Ishikawa (cell line): ENCODE data around the gene STT3A.

Experiments
- CEBPB ChIP-seq: IDR thresholded peaks from 2 replicates; pipeline ENCODE4 v1.6.1; 2012
- CREB1 ChIP-seq: IDR thresholded peaks from 2 replicates; pipeline ENCODE4 v1.6.1; 2012; ENCODE audit warnings: low read depth
- EGR1 ChIP-seq: IDR thresholded peaks from 2 replicates; pipeline ENCODE4 v1.6.1; 2012
- EP300 ChIP-seq: IDR thresholded peaks from 2 replicates; pipeline ENCODE4 v1.6.1; 2012; ENCODE audit warnings: borderline replicate concordance
- FOXM1 ChIP-seq: IDR thresholded peaks from 2 replicates; pipeline ENCODE4 v1.6.1; 2012; ENCODE audit warnings: low read depth, borderline replicate concordance
- MAX ChIP-seq: IDR thresholded peaks from 2 replicates; pipeline ENCODE4 v1.6.1; 2012
- NFIC ChIP-seq: IDR thresholded peaks from 2 replicates; pipeline ENCODE4 v1.6.1; 2012
- RAD21 ChIP-seq: IDR thresholded peaks from 2 replicates; pipeline ENCODE4 v1.6.1; 2012; ENCODE audit warnings: low read depth
- TAF1 ChIP-seq: IDR thresholded peaks from 2 replicates; pipeline ENCODE4 v1.6.1; 2012; ENCODE audit warnings: low read depth, mild to moderate bottlenecking
- TCF12 ChIP-seq: IDR thresholded peaks from 2 replicates; pipeline ENCODE4 v1.6.1; 2012; ENCODE audit warnings: low read depth
- TEAD4 ChIP-seq: IDR thresholded peaks from 2 replicates; pipeline ENCODE4 v1.6.1; 2012
- USF1 ChIP-seq: IDR thresholded peaks from 2 replicates; pipeline ENCODE4 v1.6.1; 2012
- YY1 ChIP-seq: IDR thresholded peaks from 2 replicates; pipeline ENCODE4 v1.6.1; 2012; ENCODE audit warnings: low read depth
- ZBTB7A ChIP-seq: IDR thresholded peaks from 2 replicates; pipeline ENCODE4 v1.6.1; 2012; ENCODE audit warnings: low read depth
- TF ChIP-seq, protein P1 (sequence below): IDR thresholded peaks from 2 replicates; pipeline ENCODE4 v1.6.1; 2012; ENCODE audit warnings: low read depth, mild to moderate bottlenecking

The STT3A gene

GRCh38 chr11:125562430-125562829 is 30.2 kb upstream of the STT3A start:
- TF ChIP-seq MAX, result no peak

DNA sequence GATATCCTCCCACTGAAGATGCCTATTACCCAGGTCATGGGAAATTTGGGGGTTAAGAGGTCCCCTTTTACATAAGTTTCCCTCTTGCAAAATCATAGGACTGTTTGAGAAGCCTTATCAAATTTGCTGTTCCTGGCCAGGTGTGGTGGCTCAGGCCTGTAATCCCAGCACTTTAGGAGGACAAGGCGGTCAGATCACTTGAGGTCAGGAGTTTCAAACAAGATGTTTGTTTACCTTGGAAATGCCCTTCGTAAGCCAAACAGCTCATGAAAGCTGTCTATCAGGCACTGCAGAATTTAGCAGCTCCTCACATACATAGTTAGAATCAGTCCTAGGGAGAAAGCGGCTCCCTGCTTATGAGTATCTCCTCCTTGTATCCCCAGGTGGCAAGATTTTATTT is 28.3 kb upstream of the STT3A start:
- TF ChIP-seq EP300 (no peak), ZBTB7A (no peak), USF1 (no peak), RAD21 (no peak), MAX (no peak), CEBPB (no peak), CREB1 (no peak), TAF1 (no peak)

DNA sequence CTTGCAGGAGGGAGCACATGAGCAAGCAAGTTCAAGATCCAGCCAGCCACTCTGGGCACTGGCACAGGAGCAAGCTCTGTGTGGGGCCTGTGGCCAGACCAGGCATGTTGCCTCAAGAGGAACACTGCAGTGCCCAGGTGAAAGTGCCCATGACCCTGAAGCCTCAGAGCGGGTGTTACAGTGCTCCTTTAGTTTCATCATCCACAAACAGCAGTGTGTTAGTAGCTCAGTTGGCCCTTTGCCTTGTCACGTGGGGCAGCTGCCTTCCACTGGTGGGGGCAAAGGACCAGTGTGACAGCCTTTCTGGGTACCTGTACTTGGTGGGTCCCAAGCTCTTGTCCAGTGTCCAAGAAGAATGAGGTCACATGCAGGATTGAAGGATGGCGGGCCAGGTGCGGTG is 26.4 kb upstream of the STT3A start:
- TF ChIP-seq, protein P1, sequence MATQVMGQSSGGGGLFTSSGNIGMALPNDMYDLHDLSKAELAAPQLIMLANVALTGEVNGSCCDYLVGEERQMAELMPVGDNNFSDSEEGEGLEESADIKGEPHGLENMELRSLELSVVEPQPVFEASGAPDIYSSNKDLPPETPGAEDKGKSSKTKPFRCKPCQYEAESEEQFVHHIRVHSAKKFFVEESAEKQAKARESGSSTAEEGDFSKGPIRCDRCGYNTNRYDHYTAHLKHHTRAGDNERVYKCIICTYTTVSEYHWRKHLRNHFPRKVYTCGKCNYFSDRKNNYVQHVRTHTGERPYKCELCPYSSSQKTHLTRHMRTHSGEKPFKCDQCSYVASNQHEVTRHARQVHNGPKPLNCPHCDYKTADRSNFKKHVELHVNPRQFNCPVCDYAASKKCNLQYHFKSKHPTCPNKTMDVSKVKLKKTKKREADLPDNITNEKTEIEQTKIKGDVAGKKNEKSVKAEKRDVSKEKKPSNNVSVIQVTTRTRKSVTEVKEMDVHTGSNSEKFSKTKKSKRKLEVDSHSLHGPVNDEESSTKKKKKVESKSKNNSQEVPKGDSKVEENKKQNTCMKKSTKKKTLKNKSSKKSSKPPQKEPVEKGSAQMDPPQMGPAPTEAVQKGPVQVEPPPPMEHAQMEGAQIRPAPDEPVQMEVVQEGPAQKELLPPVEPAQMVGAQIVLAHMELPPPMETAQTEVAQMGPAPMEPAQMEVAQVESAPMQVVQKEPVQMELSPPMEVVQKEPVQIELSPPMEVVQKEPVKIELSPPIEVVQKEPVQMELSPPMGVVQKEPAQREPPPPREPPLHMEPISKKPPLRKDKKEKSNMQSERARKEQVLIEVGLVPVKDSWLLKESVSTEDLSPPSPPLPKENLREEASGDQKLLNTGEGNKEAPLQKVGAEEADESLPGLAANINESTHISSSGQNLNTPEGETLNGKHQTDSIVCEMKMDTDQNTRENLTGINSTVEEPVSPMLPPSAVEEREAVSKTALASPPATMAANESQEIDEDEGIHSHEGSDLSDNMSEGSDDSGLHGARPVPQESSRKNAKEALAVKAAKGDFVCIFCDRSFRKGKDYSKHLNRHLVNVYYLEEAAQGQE, result no peak
- TF ChIP-seq EGR1 (no peak), USF1 (no peak), TAF1 (no peak), ZBTB7A (no peak), TCF12 (no peak), EP300 (no peak), MAX (no peak), RAD21 (no peak), NFIC (no peak), YY1 (no peak), TEAD4 (no peak)

GRCh38 chr11:125568970-125569914 is 23.4 kb upstream of the STT3A start, which contains the start of gene EI24:
EI24 (plus strand) TSS chr11:125569477; CDS start chr11:125572528, 3,051 bp downstream.
- TF ChIP-seq MAX (peak; percentile 67), RAD21 (no peak; the same call in 1 of the 2 replicates), ZBTB7A (peak; percentile 80)

- TF ChIP-seq USF1 (no peak), EGR1 (no peak), MAX (peak; percentile 4; the same call in 1 of the 2 replicates)
Observed at GRCh38 chr11:125569915-125570621, 22.6 kb upstream of the STT3A start.

- TF ChIP-seq YY1 (no peak), MAX (no peak), CEBPB (no peak), TAF1 (no peak), USF1 (no peak), RAD21 (no peak), TEAD4 (no peak), EP300 (no peak), TCF12 (no peak), CREB1 (no peak), EGR1 (no peak), FOXM1 (no peak), NFIC (no peak), ZBTB7A (no peak)
- TF ChIP-seq, protein P1, result no peak
Observed at GRCh38 chr11:125570952-125571351, 21.7 kb upstream of the STT3A start.
